Fibroblast of skin of scalp (primary cell): ENCODE measurements around the gene MPLKIP.
"Not testable (repeated sequence)": the region's sequence is repeated elsewhere in the genome, so short reads cannot be mapped to it uniquely, and the experiment has no call there.

Experiments
- DNase-seq: peaks from one replicate; pipeline ENCODE4 v3.0.0-alpha.2; 2013

MPLKIP gene

GRCh38 chr7:40133561-40134427 is 628 bp downstream of the MPLKIP start:
- DNase-seq = peak; percentile 27

DNA sequence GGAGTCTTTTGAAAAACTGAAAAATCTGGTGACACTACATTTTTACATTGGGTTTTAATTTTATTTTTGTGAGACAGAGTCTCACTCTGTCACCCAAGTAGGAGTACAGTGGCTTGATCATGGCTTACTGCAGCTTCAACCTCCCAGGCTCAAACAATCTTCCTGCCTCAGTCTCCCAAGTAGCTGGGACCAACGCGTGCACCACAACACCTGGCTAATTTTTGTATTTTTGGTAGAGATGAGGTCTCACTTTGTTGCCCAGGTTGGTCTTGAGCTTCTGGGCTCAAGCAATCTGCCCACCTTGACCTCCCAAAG is 11.5 kb downstream of the MPLKIP start:
- no peak for DNase-seq

DNA sequence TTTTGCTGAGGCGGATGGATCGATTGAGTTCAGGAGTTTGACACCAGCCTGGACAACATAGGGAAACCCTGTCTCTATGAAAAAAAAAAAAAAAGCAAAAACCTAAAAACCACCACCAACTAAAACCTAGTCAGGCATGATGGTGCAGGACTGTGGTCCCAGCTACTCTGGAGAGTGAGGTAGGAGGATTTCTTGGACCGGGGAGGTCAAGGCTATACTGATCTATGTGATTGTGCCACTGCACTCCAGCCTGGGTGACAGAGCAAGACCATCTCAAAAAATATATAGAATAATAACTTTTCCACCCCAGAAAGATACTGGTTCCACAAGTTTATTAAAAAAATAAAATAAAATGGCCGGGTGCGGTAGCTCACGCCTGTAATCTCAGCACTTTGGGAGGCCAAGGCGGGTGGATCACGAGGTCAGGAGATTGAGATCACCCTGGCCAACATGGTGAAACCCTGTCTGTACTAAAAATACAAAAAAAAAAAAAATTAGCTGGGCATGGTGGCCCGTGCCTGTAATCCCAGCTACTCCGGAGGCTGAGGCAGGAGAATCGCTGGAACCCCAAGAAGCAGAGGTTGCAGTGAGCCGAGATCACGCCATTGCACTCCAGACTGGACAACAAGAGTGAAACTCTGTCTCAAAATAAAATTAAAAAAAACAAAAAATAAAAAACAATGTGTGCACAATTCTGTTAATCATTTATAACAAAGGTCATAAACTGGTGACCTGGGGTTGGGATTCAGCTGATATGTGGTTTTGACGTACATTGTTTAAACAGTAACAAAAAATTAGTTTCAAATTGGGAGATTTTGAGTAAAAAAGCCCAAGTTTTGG is 12.1 kb downstream of the MPLKIP start:
- DNase-seq = not testable (repeated sequence)

- no peak for DNase-seq
Measured at GRCh38 chr7:40120020-40120419, 14.4 kb downstream of the MPLKIP start.

GRCh38 chr7:40118201-40118600 is 16.2 kb downstream of the MPLKIP start:
- not testable (repeated sequence) for DNase-seq

GRCh38 chr7:40117199-40117598 is 17.2 kb downstream of the MPLKIP start:
- not testable (repeated sequence) for DNase-seq

DNA sequence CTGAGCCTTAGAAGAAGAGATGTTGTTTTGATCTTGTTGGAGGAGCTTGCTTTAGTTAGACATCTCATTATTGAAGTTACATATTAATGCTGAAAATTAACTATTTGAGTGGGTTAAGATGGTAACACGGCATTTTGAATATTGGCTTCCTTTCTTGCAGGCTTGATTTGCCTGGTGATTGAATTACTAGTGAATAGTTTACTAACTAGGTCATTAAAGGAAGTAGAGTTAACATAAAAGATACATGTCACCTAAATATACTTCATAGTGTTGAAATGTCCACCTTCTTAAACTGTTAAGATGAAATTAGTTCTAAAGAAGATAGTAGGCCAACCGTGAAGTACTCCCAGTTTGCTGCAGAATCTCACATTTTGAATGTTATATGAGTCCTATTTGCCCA is 18.5 kb downstream of the MPLKIP start:
- DNase-seq = no peak

- peak; percentile 7 for DNase-seq
Measured at GRCh38 chr7:40105879-40106473, 28.4 kb downstream of the MPLKIP start.

- no peak for DNase-seq
Measured at GRCh38 chr7:40102897-40103296, 31.5 kb downstream of the MPLKIP start.

GRCh38 chr7:40101201-40101600 is 33.2 kb downstream of the MPLKIP start:
- DNase-seq = peak; percentile 7

DNA sequence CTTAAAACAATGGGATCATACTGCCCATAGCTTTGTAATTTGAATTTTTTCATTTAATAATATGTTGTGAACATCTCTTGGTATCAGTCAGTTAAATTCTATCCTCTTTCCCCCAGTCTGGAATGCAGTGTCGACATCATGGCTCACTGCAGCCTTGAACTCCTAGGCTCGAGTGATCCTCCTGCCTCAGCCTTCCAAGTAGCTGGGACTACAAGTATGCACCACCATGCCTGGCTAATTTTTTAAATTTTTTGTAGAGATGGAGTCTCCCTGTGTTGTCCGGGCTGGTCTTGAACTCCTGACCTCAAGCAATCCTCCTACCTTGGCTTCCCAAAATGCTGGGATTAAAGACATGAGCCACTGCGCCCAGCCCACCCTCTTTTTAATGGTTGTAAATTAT is 34.6 kb downstream of the MPLKIP start:
- no peak for DNase-seq

GRCh38 chr7:40098810-40099209 is 35.6 kb downstream of the MPLKIP start:
- no peak for DNase-seq

GRCh38 chr7:40097728-40098127 is 36.7 kb downstream of the MPLKIP start:
- no peak for DNase-seq

DNA sequence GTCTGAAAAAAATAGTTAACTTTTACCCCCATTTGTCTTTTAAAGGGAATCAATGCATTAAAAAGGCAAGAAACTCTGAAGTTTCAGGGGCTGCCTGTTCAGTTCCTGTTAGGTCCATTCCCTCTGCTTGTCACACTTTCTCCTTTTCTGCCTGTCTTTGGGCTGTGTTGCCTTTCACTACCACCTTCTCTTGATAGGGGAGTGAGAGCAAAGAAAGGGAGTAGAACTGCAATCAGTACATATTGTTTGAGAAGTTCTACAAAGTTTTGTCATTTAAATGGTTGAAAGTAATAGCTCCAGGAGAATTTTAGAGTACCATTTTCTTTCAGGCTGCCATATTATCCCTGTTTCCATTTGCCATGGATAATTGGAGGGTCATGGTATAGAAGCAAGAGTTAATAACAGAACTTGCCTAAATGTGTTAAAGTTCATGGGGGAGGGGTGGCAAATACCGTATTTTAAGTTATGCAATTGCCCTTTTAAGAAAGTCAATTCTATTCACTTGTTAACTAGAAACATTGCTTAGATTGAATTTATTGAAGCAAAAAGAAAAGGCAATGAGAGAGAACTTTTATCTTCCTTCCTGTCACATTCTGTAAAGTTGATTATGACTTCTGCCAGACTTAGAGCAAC is 38.6 kb downstream of the MPLKIP start:
- DNase-seq = no peak

- no peak for DNase-seq
Measured at GRCh38 chr7:40095230-40095629, 39.2 kb downstream of the MPLKIP start.

DNA sequence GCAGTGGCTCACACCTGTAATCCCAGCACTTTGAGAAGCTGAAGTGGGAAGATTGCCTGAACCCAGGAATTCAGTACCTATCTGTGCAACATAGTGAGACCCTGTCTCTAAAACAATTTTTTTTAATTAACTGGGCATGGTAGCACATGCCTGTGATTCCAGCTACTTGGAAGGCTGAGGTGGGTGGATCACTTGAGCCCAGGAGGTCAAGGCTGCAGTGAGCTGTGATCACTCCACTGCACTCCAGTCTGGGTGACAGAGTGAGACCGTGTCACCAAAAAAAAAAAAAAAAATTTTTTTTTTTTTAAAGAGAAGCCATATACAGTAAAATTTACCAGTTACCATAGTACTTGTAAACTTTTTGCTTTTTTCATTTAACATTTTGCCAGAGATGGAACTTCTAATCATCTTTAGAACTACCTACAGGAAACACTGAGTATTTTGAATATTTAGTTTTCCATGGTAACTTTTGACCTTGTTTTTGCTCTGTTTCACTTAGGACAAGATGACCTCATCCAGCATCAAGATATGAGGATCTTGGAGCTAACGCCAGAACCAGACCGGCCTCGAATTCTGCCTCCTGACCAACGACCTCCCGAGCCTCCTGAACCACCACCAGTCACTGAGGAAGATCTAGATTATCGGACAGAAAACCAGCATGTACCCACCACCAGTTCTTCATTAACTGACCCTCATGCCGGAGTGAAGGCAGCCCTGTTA is 40.6 kb downstream of the MPLKIP start:
- DNase-seq = no peak

DNA sequence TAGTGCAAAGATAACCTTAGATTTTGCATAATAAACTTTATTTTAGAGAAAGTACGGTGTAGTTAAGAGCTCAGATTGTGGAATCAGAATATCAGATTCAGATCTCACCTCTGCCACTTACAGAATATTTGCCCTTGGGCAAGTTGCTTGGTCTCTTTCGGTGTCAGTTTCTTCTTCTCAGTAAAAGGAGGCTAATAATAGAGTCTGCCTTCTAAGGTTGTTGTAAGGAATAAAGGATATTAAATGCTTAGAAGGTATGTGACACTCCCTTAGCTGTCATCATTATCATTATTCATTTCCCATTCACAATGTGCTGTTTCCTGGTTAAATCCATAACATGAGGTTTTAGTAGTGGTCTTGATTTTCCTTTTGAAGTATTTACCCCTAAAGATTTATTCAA is 42.2 kb downstream of the MPLKIP start:
- no peak for DNase-seq

DNA sequence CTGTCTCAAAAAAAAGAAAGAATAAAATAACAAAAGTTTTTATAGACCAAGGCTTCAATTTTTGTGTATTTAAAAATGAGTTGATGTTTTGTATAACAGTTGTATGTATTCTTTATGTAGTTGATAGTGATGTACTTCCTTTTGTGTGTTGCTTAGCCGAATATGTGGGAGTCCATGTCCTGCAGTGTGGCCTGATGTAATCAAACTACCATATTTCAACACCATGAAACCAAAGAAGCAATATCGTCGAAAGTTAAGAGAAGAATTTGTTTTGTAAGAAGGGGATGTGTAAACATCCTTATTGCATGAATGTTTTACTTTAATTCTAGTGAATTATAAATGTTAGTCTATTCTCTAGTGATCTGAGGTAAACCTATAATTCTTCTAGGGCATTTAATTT is 56.6 kb downstream of the MPLKIP start:
- no peak for DNase-seq
